Stimulated activated naive CD8-positive, alpha-beta T cell treated with anti-CD3 and anti-CD28 coated beads, Interleukin-15, Interleukin-2, amounts not matched to agents 100 ng/mL and 50 ng/mL, for 24 hours (primary cell): ENCODE results near the gene SCN2B.

ENCODE experiments used
- H3K27ac Mint-ChIP-seq: one replicate; pipeline ENCODE4 v1.8.0; 2021; ENCODE audit warnings: mild to moderate bottlenecking, mixed read lengths
- H3K27me3 Mint-ChIP-seq: one replicate; pipeline ENCODE4 v1.8.0; 2021; ENCODE audit warnings: mixed read lengths
- H3K36me3 Mint-ChIP-seq: one replicate; pipeline ENCODE4 v1.8.0; 2021; ENCODE audit warnings: low read depth, mixed read lengths
- H3K4me1 Mint-ChIP-seq: one replicate; pipeline ENCODE4 v1.8.0; 2021; ENCODE audit warnings: low read depth, mixed read lengths
- H3K4me3 Mint-ChIP-seq: one replicate; pipeline ENCODE4 v1.8.0; 2021; ENCODE audit warnings: mild to moderate bottlenecking, mixed read lengths
- H3K9me3 Mint-ChIP-seq: one replicate; pipeline ENCODE4 v1.8.0; 2021; ENCODE audit warnings: mixed read lengths

Gene SCN2B

GRCh38 chr11:118171269-118172062 is 5.0 kb downstream of the SCN2B start:
- no peaks in the 10 kb centered on the region for H3K36me3 Mint-ChIP-seq
- no peaks in the 10 kb centered on the region for H3K9me3 Mint-ChIP-seq
- no peaks in the 10 kb centered on the region for H3K4me1 Mint-ChIP-seq
- no peak overlapping the region for H3K4me3 Mint-ChIP-seq
- H3K27me3 Mint-ChIP-seq, result peaks cover 15% of the 10 kb centered on the region
- no peak overlapping the region for H3K27ac Mint-ChIP-seq

- H3K27me3 Mint-ChIP-seq, result peaks cover 12% of the 10 kb centered on the region
- no peak overlapping the region for H3K27ac Mint-ChIP-seq
- no peaks in the 10 kb centered on the region for H3K9me3 Mint-ChIP-seq
- H3K4me1 Mint-ChIP-seq, result no peaks in the 10 kb centered on the region
- no peak overlapping the region for H3K4me3 Mint-ChIP-seq
- H3K36me3 Mint-ChIP-seq, result no peaks in the 10 kb centered on the region
These were observed 5.6 kb downstream of the SCN2B start for GRCh38 chr11:118170882-118171268.

GRCh38 chr11:118170231-118170630 is 6.2 kb downstream of the SCN2B start:
- Mint-ChIP-seq H3K4me3 (no peak overlapping the region), H3K27ac (no peak overlapping the region), H3K36me3 (no peaks in the 10 kb centered on the region), H3K27me3 (peaks cover 8% of the 10 kb centered on the region), H3K4me1 (no peaks in the 10 kb centered on the region), H3K9me3 (no peaks in the 10 kb centered on the region)

GRCh38 chr11:118169300-118170140 is 6.9 kb downstream of the SCN2B start:
- H3K4me3 Mint-ChIP-seq, result no peak overlapping the region
- H3K27me3 Mint-ChIP-seq, result peaks cover 8% of the 10 kb centered on the region
- H3K4me1 Mint-ChIP-seq, result no peaks in the 10 kb centered on the region
- no peaks in the 10 kb centered on the region for H3K9me3 Mint-ChIP-seq
- H3K36me3 Mint-ChIP-seq, result no peaks in the 10 kb centered on the region
- H3K27ac Mint-ChIP-seq, result no peak overlapping the region

GRCh38 chr11:118168751-118169150 is 7.7 kb downstream of the SCN2B start:
- Mint-ChIP-seq H3K4me1 (no peaks in the 10 kb centered on the region), H3K27ac (no peak overlapping the region), H3K36me3 (no peaks in the 10 kb centered on the region), H3K27me3 (peaks cover 8% of the 10 kb centered on the region), H3K9me3 (no peaks in the 10 kb centered on the region), H3K4me3 (no peak overlapping the region)

- Mint-ChIP-seq H3K36me3 (no peaks in the 10 kb centered on the region), H3K27me3 (peaks cover 8% of the 10 kb centered on the region), H3K4me1 (no peaks in the 10 kb centered on the region), H3K4me3 (no peak overlapping the region), H3K27ac (no peak overlapping the region), H3K9me3 (no peaks in the 10 kb centered on the region)
These were observed 8.1 kb downstream of the SCN2B start for GRCh38 chr11:118168316-118168715.

GRCh38 chr11:118167906-118168305 is 8.5 kb downstream of the SCN2B start:
- Mint-ChIP-seq H3K9me3 (no peaks in the 10 kb centered on the region), H3K36me3 (no peaks in the 10 kb centered on the region), H3K27ac (no peak overlapping the region), H3K4me1 (no peaks in the 10 kb centered on the region), H3K4me3 (no peak overlapping the region), H3K27me3 (peaks cover 8% of the 10 kb centered on the region)

- Mint-ChIP-seq H3K27me3 (peaks cover 8% of the 10 kb centered on the region), H3K9me3 (no peaks in the 10 kb centered on the region), H3K27ac (no peak overlapping the region), H3K4me1 (no peaks in the 10 kb centered on the region), H3K4me3 (no peak overlapping the region), H3K36me3 (no peaks in the 10 kb centered on the region)
These were observed 9.2 kb downstream of the SCN2B start for GRCh38 chr11:118167253-118167652.

- no peaks in the 10 kb centered on the region for H3K36me3 Mint-ChIP-seq
- H3K4me1 Mint-ChIP-seq, result no peaks in the 10 kb centered on the region
- H3K27ac Mint-ChIP-seq, result no peak overlapping the region
- H3K4me3 Mint-ChIP-seq, result no peak overlapping the region
- H3K27me3 Mint-ChIP-seq, result peaks cover 8% of the 10 kb centered on the region
- H3K9me3 Mint-ChIP-seq, result no peaks in the 10 kb centered on the region
These were observed 9.8 kb downstream of the SCN2B start for GRCh38 chr11:118166641-118167040.

- H3K9me3 Mint-ChIP-seq, result no peaks in the 10 kb centered on the region
- no peak overlapping the region for H3K27ac Mint-ChIP-seq
- peaks cover 4% of the 10 kb centered on the region for H3K27me3 Mint-ChIP-seq
- no peaks in the 10 kb centered on the region for H3K36me3 Mint-ChIP-seq
- H3K4me3 Mint-ChIP-seq, result no peak overlapping the region
- no peaks in the 10 kb centered on the region for H3K4me1 Mint-ChIP-seq
These were observed 11.6 kb downstream of the SCN2B start for GRCh38 chr11:118164885-118165284.

- Mint-ChIP-seq H3K27me3 (peaks cover 11% of the 10 kb centered on the region), H3K9me3 (no peaks in the 10 kb centered on the region), H3K36me3 (no peaks in the 10 kb centered on the region)
These were observed 12.9 kb downstream of the SCN2B start for GRCh38 chr11:118163494-118163893.

GRCh38 chr11:118162846-118163245 is 13.6 kb downstream of the SCN2B start:
- Mint-ChIP-seq H3K27ac (no peak overlapping the region), H3K9me3 (no peaks in the 10 kb centered on the region), H3K36me3 (no peaks in the 10 kb centered on the region), H3K4me3 (no peak overlapping the region), H3K4me1 (no peaks in the 10 kb centered on the region), H3K27me3 (peaks cover 14% of the 10 kb centered on the region)

More at GRCh38 chr11:118163494-118163893, 12.9 kb downstream of the SCN2B start:
- no peak overlapping the region for H3K4me3 Mint-ChIP-seq
- H3K4me1 Mint-ChIP-seq, result no peaks in the 10 kb centered on the region
- no peak overlapping the region for H3K27ac Mint-ChIP-seq

GRCh38 chr11:118161786-118162185 is 14.7 kb downstream of the SCN2B start:
- peaks cover 3% of the 10 kb centered on the region for H3K4me1 Mint-ChIP-seq
- no peaks in the 10 kb centered on the region for H3K36me3 Mint-ChIP-seq
- no peak overlapping the region for H3K27ac Mint-ChIP-seq
- peaks cover 25% of the 10 kb centered on the region for H3K27me3 Mint-ChIP-seq
- no peak overlapping the region for H3K4me3 Mint-ChIP-seq
- no peaks in the 10 kb centered on the region for H3K9me3 Mint-ChIP-seq

GRCh38 chr11:118157186-118157895 is 19.1 kb downstream of the SCN2B start:
- Mint-ChIP-seq H3K9me3 (no peaks in the 10 kb centered on the region), H3K4me3 (no peak overlapping the region), H3K27ac (no peak overlapping the region), H3K36me3 (no peaks in the 10 kb centered on the region), H3K27me3 (peaks cover 58% of the 10 kb centered on the region), H3K4me1 (peaks cover 10% of the 10 kb centered on the region)
